ENCODE measurements around the gene FAXDC2. TPM values are rescaled to one million over a fixed set of nuclear protein-coding genes. Genes with fewer than 3 reads are reported as not detected.

FAXDC2 gene
- total and polyA plus RNA-seq, 2 of the 8 experiments (the other 6 are each of a cell fraction or from before 2014, with no cell fraction given) = 3.7 to 5.9 TPM

DNA sequence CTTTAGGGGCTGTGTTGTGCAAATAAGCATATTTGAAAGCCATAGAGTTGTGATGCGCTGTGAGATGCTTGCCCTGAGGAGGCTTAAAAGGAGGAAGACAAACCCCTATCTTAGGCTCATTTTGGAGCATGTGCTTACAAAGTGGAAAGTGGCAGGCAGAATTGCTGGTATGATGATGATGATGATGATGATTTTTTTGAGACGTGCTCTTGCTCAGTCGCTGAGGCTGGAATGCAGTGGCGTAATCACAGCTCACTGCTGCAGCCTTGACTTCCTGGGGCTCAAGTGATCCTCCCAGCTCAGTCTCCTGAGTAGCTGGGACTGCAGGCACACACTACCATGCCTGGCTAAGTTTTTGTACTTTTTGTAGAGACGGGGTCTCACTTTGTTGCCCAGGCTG is 9.7 kb upstream of the FAXDC2 start:
- WGBS, 2 experiments (ENCODE audit: extremely low coverage in 1 of 2, insufficient coverage in 1 of 2, insufficient read length in 1 of 2, insufficient replicate concordance in 2 of 2, low coverage in 1 of 2, low lambda C conversion rate in 2 of 2, missing lambda C conversion rate in 1 of 2) = 56% methylated on average over 5 of the region's 5 CpGs; no CpG with 5 or more reads in 1 of the 2 experiments
- no peak overlapping the region for H3K27ac ChIP-seq (ENCODE audit: low read depth, low read length)

More for the DNA sequence above, 9.7 kb upstream of the FAXDC2 start:
- H2BK120ac ChIP-seq (replicated peaks; ENCODE audit: low read depth, low read length) = no peak overlapping the region
- FAIRE-seq (no peak), DNase-seq (ENCODE audit: low read depth in 1 of 2, low spot score in 2 of 2) (no peak)
- H4K20me1 ChIP-seq (replicated peaks in 1 of 2; ENCODE audit: control insufficient read depth in 1 of 2, insufficient read depth in 2 of 2, low read length in 2 of 2) = peaks cover 3 to 6% of the 10 kb centered on the region in 2 experiments
- H4K5ac ChIP-seq (ENCODE audit: insufficient read length, low read depth, low read length) = no peak overlapping the region
- TF ChIP-seq CEBPB (IDR thresholded peaks at IDR 0.05; ENCODE audit: low read depth, low read length) (peak; percentile 39; the same call in 1 of the 2 replicates), NRF1 (IDR thresholded peaks at IDR 0.05; ENCODE audit: low read depth, low read length) (no peak), BCL11A (IDR thresholded peaks at IDR 0.05; ENCODE audit: low read depth in 2 of 2, low read length in 2 of 2) (no peak), E2F6 (IDR thresholded peaks at IDR 0.05) (no peak), ZNF274 (IDR thresholded peaks at IDR 0.05; ENCODE audit: borderline replicate concordance, extremely low read depth, low read length) (no peak), TCF12 (IDR thresholded peaks at IDR 0.05; ENCODE audit: low read depth, low read length) (no peak), SIN3A (conservative IDR thresholded peaks at IDR 0.05 in 1 of 2, IDR thresholded peaks at IDR 0.05 in 1 of 2; ENCODE audit: low read depth in 1 of 2, low read length in 2 of 2) (no peak), TEAD4 (IDR thresholded peaks at IDR 0.05; ENCODE audit: low read depth, low read length) (peak; percentile 63; the same call in 1 of the 2 replicates), POU5F1 (IDR thresholded peaks at IDR 0.05; ENCODE audit: low read depth, low read length) (no peak)
- H4K91ac ChIP-seq (replicated peaks; ENCODE audit: insufficient read length, low read length) = no peak overlapping the region
- CTCF ChIA-PET (ENCODE audit: partially characterized antibody) = no interaction called here
- H2AK5ac ChIP-seq (ENCODE audit: low read depth, low read length) = no peak overlapping the region
- POLR2A ChIA-PET (ENCODE audit: partially characterized antibody) = interaction anchor here (0.6 to 2.0 kb wide), 4 partner anchors 9 to 187 kb away, joined by 3 to 5 read pairs (median 4); partner anchors contain the start of gene FAXDC2
- H3K79me1 ChIP-seq (ENCODE audit: low read depth, low read length) = peaks cover 5% of the 10 kb centered on the region; the same call in 1 of the 2 replicates
- no peak overlapping the region for H3K56ac ChIP-seq (replicated peaks; ENCODE audit: insufficient read length, low read depth, low read length)
- H3K4me1 ChIP-seq (replicated peaks in 1 of 4; ENCODE audit: control insufficient read depth in 3 of 4, insufficient read depth in 4 of 4, low read length in 3 of 4) = peaks cover 0 to 9% (median 5%) of the 10 kb centered on the region in 4 experiments; a peak in 6 of 7 replicates
- peak overlapping the region; percentile 83 to 92 for H3K4me2 ChIP-seq (ENCODE audit: insufficient read depth in 1 of 2, low read depth in 2 of 2, low read length in 2 of 2)
- H3K14ac ChIP-seq (ENCODE audit: insufficient read length) = no peak overlapping the region
- H3K18ac ChIP-seq (ENCODE audit: extremely low read depth, low read length) = no peak overlapping the region
- no peak overlapping the region for H4K8ac ChIP-seq (ENCODE audit: extremely low read depth, insufficient read depth, low read length)
- H3K36me3 ChIP-seq (ENCODE audit: control insufficient read depth in 2 of 4, insufficient read depth in 4 of 4, low read length in 3 of 4) = peaks cover 2 to 19% (median 13%) of the 10 kb centered on the region in 4 experiments; a peak in 7 of 8 replicates
- H3K23ac ChIP-seq (ENCODE audit: insufficient read length) = no peak overlapping the region
- H3K4ac ChIP-seq (replicated peaks; ENCODE audit: insufficient read length, low read depth, low read length) = no peak overlapping the region
- H3K9me3 ChIP-seq (ENCODE audit: insufficient read depth in 2 of 2, low read depth in 1 of 2, low read length in 1 of 2) = no peaks in the 10 kb centered on the region
- H3K27me3 ChIP-seq (replicated peaks in 1 of 4; ENCODE audit: control insufficient read depth in 3 of 4, extremely low read depth in 1 of 4, insufficient read depth in 3 of 4, low read length in 3 of 4) = no peaks in the 10 kb centered on the region
- H2BK15ac ChIP-seq (ENCODE audit: low read length) = no peak overlapping the region
- H3K23me2 ChIP-seq (ENCODE audit: low read depth, low read length) = peaks cover 7% of the 10 kb centered on the region
- peak overlapping the region; percentile 55 to 98 (median 72); a peak in 7 of 8 replicates for H3K4me3 ChIP-seq (ENCODE audit: extremely low read depth in 1 of 4, insufficient read depth in 2 of 4, low read depth in 3 of 4, low read length in 4 of 4)
- no peak overlapping the region for H2BK20ac ChIP-seq (ENCODE audit: low read length)
- no peak overlapping the region for H2BK12ac ChIP-seq (ENCODE audit: low read depth, low read length)
- peak overlapping the region in 1 of 4 experiments; percentile 20; a peak in 2 of 7 replicates for H3K9ac ChIP-seq (replicated peaks in 1 of 4; ENCODE audit: extremely low read depth in 1 of 4, low read depth in 3 of 4, low read length in 3 of 4)
- H2BK5ac ChIP-seq (ENCODE audit: low read depth, low read length) = no peak overlapping the region
- peaks cover 22 to 55% of the 10 kb centered on the region in 2 experiments for H3K79me2 ChIP-seq (ENCODE audit: control insufficient read depth in 1 of 2, insufficient read depth in 2 of 2, low read length in 2 of 2)
- H2AFZ ChIP-seq (ENCODE audit: low read length) = no peak overlapping the region
